GM19324 (cell line): Measurements from ENCODE around the gene KIF5C.
A peak's percentile ranks its signal among the peaks of the same experiment; 100 is the strongest.
"Not testable (repeated sequence)": the region's sequence is repeated elsewhere in the genome, so short reads cannot be mapped to it uniquely, and the experiment has no call there.

Experiments
- ATAC-seq: cut with Tn5 transposase; IDR thresholded peaks from one replicate; pipeline ENCODE4 v1.9.1; 2021; ENCODE audit warnings: mild to moderate bottlenecking, moderate library complexity; ENCODE audit not compliant: unreplicated experiment, low FRiP score

The KIF5C gene

DNA sequence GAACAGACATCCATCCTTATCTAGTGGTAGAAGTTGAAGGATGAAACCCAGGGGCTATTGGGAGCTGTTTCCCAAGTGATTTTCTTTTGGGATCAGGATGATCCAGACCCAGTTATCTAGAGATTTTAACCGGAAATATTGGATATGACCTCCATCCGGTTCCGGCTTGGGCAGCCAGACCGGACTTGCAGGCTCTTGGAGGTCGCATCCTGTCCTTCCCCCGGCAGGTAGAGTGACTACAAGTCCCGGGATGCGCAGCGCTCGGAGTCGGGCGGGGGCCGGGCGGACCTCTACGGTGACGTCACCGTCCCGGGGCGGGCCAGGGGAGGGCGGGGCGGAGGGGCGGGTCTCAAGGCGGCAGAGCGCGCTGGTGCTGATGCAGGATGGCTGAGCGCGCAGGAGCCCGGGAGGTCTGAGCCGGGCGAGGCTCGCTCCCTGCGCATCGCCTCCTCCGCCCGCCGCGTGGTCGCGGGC is at the start of gene KIF5C:
Gene KIF5C, plus strand, starts transcription at position 360 of the 474 bp plus-strand sequence. CDS start 391 bp downstream, outside the sequence.
- ATAC-seq = peak; percentile 94

DNA sequence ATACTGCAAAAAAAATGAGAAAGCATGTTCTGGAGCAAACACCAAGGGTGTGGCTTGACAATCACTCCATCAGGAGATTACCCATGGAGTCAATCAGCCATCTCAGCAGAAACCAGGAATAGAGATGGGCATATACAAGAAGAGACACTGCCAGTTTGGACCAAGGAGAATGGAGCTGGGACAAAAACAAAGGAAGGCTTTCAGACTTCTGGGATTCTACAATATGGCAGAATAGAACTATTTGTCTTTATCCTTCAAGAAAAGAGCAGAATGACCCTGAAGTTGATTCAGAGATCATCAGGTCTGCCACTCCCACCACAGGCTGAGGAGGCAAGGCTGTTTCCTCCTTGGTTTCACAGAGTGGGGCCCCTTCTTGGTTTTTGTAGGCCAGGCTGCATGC is 48.2 kb upstream of the KIF5C start:
- no peak for ATAC-seq

DNA sequence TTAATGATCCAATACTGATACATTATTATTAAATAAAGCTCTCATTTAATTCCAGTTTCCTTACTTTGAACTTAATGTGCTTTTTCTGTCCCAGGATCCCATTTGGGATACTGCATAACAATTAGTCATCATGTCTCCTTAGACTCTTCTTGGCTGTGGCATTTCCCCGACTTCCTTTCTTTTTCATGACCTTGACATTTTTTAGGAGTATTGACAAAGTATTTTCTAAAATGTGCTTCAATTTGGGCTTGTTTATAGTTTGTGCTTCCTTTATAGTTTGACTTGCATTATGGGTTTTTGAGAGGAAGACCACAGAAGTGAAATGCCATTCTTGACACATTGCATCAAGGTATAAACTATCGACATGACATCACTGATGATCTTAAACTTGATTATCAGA is 46.1 kb upstream of the KIF5C start:
- no peak for ATAC-seq

DNA sequence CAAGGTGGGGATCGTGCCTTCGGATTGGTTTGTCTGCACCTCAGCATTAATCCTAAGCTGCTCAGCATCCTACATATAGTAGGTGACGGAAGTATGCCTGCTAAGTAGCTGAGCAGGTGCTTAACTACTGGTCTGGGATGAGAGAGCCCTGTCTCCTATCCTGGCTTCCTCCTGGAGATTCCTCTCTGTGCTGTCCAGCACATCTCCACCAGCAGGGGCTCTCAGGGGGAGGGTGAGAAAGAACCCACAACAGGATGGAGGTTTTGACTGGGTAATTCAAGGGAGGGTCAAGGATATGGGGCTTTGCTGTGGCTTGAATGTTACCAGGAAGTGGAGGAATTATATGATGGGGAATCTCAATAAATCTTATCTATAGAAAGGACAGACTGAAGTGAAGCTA is 45.4 kb upstream of the KIF5C start:
- ATAC-seq = no peak

DNA sequence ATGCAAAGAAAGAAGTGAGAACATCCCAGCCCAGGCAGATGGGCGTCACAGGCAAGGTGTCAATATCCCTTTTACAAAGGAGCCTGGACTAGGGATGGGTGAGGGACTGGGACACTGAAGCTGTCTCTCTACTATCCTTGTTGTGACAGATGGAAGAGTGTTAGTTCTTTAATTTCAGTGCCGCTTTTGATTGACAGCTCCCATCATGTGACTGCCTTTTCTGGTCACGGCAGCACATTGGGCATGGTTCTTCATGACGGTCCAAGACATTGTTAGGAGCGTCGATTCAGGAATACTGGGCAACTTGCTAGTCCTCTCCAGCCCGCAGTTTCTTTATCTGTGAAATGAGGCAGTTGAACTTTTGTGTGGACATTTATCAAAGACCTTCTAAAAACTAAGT is 42.4 kb upstream of the KIF5C start:
- no peak for ATAC-seq

DNA sequence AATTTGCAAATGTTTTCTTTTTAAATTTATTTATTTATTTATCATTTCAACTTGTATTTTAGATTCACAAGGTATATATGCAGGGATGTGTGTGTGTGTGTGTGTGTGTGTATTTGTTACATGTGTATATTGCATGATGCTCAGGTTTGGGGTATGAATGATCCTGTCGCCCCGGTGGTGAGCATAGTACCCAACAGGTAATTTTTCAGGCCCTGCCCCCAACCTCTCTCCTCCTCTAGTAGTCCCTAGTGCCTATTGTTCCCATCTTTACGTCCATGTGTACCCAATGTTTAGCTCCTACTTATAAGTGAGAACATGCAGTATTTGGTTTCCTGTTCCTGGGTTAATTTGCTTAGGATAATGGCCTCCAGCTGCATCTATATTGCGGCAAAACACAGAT is 33.0 kb upstream of the KIF5C start:
- no peak for ATAC-seq

DNA sequence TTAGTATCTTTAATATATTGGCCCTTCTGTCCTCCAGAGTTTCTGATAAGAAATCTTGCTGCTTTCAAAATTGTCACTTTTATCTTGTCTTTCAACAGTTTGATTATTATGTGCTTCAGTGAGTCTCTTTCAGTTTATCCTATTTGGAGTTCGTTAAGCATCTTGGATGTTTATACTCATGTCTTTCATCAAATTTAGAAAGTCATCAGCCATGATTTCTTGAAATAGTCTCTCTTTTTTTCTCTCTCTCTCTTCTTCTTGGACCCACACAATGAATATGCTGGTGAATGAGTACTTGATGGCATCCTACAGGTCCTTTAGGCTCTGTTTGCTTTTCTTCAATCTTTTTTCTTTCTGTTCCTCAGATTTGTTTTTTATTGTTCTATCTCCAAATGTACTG is 26.9 kb upstream of the KIF5C start:
- no peak for ATAC-seq

DNA sequence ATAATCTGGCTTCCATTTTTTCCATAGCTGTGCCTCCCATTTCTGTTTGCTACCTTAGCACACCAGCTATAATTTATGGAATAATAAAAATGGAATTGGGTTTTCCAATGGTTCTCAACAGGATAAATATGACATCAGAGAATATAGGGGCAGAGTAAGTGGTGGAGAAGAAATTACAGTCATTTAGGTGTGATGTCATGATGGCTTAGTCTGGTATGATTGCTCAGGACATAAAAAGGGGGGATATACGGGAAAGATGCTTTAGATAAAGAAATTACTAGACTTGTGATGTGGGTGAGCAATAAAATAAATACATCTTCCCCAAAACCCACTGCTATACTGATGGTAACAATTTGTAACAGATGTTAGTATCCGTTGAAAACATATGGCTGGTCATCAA is 21.6 kb upstream of the KIF5C start:
- ATAC-seq = no peak

DNA sequence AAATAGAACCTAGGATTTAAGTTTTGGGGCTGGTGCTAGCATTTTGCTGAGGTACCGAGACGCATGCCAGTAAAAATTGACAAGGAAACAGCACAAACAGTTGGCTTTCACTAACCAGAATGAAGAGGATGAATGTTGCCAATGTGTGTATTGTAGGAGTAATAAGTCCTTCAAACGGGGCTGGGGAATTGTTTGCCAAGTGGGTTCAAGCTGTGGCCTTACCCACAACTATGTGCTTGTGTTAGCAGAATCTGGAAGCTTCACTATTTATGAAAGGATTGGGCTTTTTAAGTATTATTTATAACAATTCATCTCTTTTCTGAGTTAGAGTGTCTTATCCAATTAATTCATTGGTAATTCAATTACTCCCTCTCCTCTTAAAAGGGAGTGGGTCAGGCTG is 15.0 kb upstream of the KIF5C start:
- ATAC-seq = no peak

DNA sequence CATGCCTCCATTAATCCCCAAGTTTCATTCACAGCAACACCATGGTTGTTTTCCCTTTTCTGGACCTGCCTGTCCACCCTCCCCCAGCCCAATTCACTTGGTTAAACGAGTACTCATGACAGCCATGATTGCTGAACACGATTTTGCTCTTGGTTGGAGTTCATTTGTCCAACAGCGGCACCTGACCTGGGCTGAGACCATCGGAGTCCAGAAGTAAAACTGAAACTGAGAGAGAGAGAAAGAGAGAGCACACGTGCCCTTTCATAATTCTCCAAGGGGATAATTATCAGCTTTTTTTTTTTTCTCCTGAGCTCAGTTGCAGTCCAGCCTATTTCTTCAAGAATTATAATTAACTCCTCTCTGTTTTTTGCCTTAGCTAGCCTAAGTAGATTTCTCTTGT is 13.7 kb upstream of the KIF5C start:
- no peak for ATAC-seq

DNA sequence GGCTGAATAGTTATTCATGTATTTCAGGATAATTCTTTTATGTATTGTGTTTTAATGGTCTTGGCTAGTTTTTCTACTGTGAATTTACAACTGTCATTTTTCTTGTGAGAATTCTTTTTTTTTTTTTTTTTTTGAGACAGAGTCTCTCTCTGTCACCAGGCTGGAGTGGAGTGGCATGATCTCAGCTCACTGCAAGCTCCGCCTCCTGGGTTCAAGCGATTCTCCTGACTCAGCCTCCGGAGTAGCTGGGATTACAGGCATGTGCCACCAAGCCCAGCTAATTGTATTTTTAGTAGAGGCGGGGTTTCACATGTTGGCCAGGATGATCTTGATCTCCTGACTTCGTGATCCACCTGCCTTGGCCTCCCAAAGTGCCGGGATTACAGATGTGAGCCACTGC is 12.5 kb upstream of the KIF5C start:
- not testable (repeated sequence) for ATAC-seq

DNA sequence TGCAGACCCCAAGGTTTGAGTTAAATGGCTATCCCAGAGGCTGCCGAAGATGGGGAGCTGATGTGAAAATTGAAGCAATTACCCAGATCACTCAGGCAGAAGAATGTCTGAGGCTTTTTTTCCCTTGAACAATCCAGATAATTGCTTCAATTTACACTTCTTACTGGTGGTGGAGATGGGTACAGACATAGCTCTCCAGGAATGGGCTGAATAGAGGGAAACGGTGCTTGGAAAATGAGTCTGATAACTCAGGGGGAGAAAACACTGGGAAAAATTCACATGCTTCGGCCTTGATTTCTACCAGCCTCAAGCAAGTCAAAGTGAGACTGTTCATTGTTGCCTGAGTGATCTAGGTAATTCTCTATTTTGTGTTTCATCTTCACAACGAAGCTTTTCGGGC is 9.5 kb upstream of the KIF5C start:
- no peak for ATAC-seq

DNA sequence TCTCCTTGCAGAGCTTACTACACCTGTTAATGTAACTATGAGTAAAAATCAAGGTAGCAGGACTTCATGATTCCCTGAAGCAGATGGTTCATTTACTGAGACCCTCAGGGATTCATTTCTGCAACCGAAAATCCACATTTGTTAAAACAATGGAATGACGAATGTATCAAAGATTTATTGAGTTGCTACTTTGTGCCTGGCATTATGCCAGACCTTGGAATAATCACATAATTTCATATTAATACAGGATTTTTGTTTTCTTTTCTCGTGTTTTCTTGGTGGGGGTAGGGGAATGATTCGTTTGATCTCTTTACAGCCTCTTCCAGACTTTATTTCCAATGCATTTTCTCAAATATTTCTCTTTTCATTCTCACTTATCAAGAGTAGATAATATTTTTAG is 8.9 kb upstream of the KIF5C start:
- ATAC-seq = no peak

DNA sequence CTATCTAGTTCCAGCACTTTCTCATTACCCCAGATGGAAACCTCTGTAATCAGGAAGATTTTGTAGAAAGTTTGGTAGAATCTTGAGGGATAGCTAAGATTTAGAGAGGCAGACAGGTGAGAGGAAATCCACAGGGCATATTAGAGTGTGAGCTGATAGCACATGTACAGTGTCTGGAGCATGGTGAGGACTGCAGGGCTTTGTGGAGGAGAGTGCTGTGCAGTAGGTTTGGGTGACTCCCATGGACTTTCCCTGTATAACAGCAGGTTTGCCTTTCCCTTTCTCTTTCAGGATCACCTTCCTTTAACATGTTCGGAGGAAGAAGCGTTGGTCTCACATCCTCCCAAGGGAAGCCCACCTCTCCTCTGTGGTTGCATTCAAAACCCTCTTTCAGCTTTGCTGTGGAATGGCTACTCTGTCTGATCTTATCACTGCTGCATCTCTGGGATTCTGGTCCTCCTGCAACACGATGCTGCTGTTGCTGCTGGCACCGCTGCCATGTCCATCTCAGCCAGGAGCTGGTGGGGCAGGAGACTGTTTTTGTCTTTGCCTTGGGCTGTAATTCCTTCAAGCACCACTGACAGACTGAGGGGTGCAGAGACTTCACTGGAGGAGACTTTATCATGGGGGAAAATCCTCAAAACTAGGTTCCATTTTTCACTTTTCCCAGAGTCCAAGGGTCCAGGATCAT is 7.8 kb upstream of the KIF5C start:
- ATAC-seq = no peak

DNA sequence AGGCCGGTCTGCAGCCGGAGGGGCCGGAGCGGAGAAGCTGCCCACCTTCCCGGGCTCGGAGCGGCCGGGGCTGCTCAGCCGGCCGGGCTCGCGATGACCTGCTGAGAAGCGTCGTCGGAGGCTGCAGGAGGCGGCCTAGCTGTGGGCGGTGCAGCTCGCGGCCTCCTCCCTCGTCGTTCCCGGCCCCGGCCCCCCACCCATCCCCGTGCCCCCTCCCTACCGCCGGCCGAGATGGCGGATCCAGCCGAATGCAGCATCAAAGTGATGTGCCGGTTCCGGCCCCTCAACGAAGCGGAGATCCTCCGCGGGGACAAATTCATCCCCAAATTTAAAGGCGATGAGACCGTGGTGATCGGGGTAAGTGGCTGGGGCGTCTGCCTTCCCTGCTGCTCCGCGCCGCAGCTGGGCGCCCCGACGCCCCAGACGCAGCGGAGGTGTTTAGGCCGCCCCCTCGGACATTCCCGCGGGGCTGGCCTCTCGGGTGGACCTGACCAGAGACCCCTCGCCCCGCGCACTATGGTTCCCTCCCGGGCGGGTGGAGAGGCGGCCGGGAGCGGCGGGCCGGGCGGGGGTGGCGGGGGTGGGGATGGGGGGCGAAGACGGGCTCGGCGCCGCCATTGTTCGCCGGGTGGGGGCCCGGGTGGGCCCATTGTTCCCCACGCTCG is 492 bp downstream of the KIF5C start:
- peak; percentile 38 for ATAC-seq

DNA sequence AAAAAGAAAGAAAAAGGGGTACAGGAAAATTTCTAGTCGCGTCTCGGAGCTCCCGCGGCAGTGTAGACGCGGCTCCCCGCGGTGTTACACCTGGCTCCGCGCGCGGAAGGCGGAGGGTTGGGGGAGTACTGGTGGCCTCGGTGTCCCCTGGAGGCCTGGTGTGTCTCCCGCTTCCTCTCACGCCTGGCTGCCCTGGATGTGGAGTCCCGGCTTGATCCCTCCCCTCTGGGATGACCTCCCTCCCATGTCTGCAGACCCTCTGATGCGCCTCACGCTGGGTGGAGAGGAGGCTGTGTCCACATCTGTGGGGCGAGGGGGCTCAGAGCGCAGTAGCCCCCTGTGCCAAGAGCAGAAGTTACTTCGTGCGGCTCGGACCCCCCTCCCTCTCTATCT is 1.2 kb downstream of the KIF5C start:
- ATAC-seq = no peak

DNA sequence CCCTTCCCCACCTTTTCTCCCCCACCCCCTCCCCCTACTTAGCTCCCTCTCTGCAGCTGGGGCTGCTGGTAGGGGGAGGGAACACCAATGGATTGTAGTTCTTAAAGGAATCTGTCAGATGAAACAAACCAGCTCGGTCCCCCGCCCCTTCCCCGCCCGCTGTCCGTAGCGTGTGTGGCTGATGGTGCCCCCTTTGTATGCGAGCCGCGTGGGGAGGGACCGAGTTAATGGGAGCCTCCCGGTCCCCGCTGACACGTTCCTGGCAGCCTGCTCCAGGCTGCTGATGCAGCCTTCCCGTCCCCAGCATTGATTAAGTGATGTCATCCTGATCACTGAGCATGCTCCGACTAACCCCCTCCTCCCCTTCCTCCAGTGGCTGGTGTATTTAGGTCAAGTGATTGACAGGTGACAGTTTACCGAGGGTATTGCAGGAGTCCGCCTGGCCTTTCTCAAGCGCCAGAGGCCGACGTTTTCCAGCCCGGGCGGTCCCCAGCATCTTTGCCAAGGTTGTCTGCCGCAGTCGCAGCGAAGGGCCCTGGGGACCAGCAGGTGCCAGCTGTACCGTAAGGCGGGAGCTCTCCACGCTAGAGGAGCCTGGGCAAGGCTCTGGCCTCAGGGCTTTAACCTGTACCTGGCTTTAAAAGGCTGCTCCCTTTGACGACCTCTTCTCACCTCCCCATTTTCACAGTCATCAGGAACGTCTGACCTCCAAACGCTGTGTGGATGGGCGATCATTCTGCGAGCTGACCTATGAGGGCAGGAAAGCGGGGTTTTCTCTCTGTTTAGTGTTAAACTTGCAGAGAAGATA is 1.8 kb downstream of the KIF5C start:
- ATAC-seq = no peak

DNA sequence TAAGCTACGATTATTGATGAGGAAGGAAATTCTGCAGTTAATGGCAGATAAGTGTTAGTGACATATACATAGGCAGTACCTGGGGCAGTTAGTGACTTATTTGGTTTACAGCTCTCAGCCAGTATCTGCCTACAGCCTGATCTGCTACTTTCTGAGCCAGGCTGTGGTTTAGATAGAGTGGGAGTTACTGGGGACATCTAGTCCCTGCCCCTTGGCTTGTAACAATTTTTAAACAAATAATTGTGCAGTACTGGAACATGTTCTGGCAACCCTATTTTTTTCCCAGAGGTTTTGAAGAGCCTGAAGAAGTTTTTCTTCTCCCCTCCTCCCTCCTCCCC is 2.3 kb downstream of the KIF5C start:
- ATAC-seq = no peak

DNA sequence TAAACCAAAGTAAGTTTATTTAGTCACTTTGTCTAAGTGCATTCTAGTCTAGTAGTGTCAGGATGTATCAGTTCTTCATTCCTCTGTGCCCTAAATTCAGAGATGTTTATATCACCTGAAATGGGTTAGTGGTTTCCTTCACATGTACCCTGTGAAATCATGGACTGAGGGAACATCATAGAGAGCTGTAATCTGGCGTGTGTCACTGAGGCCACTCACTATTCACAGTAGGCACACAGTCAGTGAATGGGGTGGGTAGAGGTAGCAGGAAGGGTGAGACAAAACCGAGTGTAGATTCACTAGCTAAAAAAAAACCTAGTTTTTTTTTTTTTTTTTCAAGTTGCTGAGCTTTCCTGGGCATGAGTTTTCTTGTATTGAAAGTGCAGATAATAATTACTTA is 5.6 kb downstream of the KIF5C start:
- no peak for ATAC-seq

DNA sequence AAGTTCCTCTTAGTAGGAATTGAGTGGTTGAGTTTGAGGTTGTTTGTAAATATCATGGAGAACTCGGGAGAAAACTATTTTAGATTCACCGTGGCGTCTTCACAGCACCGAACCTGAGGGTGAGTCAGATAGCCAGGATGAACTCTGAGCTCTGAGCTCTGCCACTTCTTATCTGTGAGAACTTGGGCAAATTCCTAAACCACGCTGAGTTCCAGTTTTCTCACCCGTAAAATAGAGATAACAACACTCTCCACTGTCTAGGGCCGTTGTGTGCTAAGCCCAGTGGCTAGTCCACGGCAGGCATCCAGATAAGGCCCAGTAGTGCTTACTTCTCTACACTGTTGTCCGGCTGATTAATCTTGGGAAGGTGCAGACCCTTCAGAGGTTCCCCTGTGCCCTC is 7.0 kb downstream of the KIF5C start:
- no peak for ATAC-seq

DNA sequence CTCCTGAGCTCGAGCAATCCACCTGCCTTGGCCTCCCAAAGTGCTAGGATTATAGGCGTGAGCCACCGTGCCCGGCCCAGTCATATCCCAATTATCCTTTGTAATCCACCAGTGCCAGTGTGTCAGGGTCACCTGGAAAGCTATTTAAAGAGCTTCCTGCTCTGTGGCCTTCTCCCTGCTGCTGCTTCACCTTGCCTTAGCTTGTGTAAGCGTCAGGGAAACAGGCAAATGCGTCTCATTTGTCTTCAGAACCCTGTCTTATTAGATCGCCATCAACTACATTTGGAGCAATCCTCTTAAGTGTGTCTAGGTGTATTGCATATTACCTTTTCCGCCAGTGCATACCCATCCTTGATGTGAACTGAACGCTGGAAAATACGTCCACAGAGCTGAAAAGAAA is 10.2 kb downstream of the KIF5C start:
- ATAC-seq = no peak

DNA sequence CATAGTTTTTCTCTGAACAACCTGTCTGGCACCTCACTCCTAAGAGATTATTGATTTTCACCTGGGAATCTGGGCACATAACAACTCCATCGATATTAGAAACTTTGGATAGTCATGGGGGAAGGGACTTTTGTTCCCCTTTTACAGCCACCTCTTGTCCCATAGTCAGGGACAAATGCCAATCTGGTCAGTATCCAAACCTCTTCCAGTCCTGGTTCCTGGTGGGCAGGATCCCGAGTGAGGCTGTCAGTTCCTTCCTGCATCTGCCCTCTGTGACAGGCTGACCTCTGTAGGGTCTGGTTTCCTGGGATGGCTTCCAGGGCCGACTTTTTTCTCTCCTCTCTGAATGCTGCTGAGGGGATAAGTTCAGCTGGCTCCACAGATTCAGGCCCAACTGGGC is 11.0 kb downstream of the KIF5C start:
- no peak for ATAC-seq
